ENCODE data around the gene SPACA6.

Gene SPACA6

DNA sequence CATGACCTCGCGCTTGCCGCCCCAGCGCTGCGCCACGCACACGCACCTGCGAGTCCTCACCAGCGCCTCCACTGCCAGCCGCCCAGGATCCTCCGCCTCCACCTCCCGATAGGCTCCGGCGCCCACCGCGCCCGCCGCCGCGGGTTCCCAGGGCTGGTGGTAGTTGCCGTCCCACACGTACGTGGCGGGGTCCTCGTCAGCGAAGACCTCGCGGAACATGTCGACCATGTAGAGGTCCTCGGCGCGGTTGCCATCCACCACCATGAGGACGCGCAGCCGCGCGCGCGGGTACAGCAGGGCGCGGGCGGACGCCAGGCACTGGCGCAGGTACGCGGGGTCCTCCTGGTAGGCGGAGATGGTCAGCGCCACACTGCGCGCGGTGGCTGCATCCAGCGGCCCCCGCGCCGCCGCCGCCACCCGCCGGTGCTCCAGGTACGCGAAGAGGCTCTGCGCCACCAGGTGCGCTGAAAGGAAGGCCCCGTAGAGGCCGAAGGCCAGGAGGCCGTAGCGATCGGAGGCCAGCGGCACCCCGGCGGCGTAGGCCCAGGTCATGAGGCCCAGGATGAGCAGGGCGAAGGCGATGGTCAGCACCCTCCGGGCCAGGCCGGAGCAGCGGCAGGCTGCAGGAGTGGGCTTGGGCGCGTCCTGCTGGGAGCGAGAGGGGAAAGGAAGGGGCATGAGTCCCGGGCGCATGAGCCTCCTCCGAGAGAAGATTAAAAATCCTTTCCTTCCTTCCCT is 26.3 kb downstream of the SPACA6 start:
- Histone ChIP-seq H3K27me3 (ENCODE audit: control insufficient read depth in 3 of 3, insufficient read depth in 3 of 3, low read depth in 1 of 3, low read length in 3 of 3) (peaks cover 8 to 84% (median 18%) of the 10 kb centered on the region in 3 experiments), H3K23ac (ENCODE audit: low read depth, low read length, poor library complexity) (peak overlapping the region; percentile 89), H2BK120ac (ENCODE audit: low read depth, low read length) (peak overlapping the region; percentile 41), H3K9ac (ENCODE audit: low read depth, low read length, poor library complexity) (peak overlapping the region; percentile 87), H2AK5ac (ENCODE audit: low read depth, low read length) (peak overlapping the region; percentile 38), H3K9me3 (replicated peaks in 1 of 2; ENCODE audit: control insufficient read depth in 2 of 2, insufficient read depth in 1 of 2, low read depth in 1 of 2, low read length in 2 of 2) (peaks cover 0 to 5% of the 10 kb centered on the region in 2 donors), H3K79me1 (ENCODE audit: low read depth, low read length) (no peaks in the 10 kb centered on the region), H4K91ac (ENCODE audit: low read depth, low read length, poor library complexity) (no peak overlapping the region), H3K18ac (ENCODE audit: low read length) (peak overlapping the region; percentile 86), H3K4ac (ENCODE audit: low read length) (no peak overlapping the region), H2AFZ (ENCODE audit: low read length) (peak overlapping the region; percentile 79), H3K36me3 (replicated peaks in 1 of 2; ENCODE audit: control insufficient read depth in 2 of 2, insufficient read depth in 2 of 2, low read length in 2 of 2) (no peaks in the 10 kb centered on the region), H3K27ac (replicated peaks; ENCODE audit: low read length) (no peak overlapping the region), H3K4me3 (ENCODE audit: low read length in 2 of 2) (peak overlapping the region in 1 of 2 donors; percentile 80), H3K14ac (ENCODE audit: low read length) (peak overlapping the region; percentile 82), H3K4me1 (ENCODE audit: control insufficient read depth in 2 of 2, insufficient read depth in 1 of 2, low read depth in 1 of 2, low read length in 2 of 2) (peaks cover 6 to 7% of the 10 kb centered on the region in 2 donors), H4K8ac (ENCODE audit: low read depth, low read length) (peak overlapping the region; percentile 21), H3K4me2 (ENCODE audit: insufficient read depth, low read length, poor library complexity, severe bottlenecking) (peak overlapping the region; percentile 96), H2BK5ac (ENCODE audit: low read length) (no peak overlapping the region), H2BK12ac (ENCODE audit: low read length) (no peak overlapping the region), H2BK15ac (ENCODE audit: low read length) (peak overlapping the region; percentile 50)
- DNase-seq (ENCODE audit: low spot score) = no peak
- WGBS, 2 donors (ENCODE audit: extremely low coverage in 2 of 2, insufficient read length in 2 of 2, insufficient replicate concordance in 1 of 2) = no CpG with 5 or more reads among the region's 83 CpGs

DNA sequence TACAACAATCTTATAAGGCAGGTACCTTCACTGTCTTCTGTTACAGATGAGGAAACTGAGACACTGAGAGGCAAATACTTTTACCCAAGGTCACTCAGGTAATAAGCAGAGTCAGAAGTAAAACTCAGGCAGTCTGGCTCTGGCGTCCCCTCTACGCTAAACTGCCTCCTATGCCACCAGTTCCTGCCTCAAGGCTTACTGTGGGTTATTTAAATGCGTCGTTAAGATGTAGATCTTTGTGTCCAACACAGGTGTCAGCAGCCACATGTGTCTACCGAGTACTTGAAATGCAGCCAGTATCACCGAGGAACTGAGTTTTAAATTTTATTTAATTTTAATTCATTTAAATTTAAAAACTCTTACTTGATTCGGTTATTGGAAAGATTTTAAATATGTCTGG is 28.8 kb downstream of the SPACA6 start:
- H3K79me1 ChIP-seq (ENCODE audit: low read depth, low read length) = no peaks in the 10 kb centered on the region
- no peak overlapping the region for H4K8ac ChIP-seq (ENCODE audit: low read depth, low read length)
- H3K4me3 ChIP-seq (ENCODE audit: low read length in 2 of 2) = no peak overlapping the region
- H4K91ac ChIP-seq (ENCODE audit: low read depth, low read length, poor library complexity) = no peak overlapping the region
- no peak overlapping the region for H2BK120ac ChIP-seq (ENCODE audit: low read depth, low read length)
- peaks cover 8 to 90% (median 21%) of the 10 kb centered on the region in 3 experiments for H3K27me3 ChIP-seq (ENCODE audit: control insufficient read depth in 3 of 3, insufficient read depth in 3 of 3, low read depth in 1 of 3, low read length in 3 of 3)
- H2BK5ac ChIP-seq (ENCODE audit: low read length) = no peak overlapping the region
- no peak overlapping the region for H3K9ac ChIP-seq (ENCODE audit: low read depth, low read length, poor library complexity)
- H3K4ac ChIP-seq (ENCODE audit: low read length) = no peak overlapping the region
- no peak overlapping the region for H2AK5ac ChIP-seq (ENCODE audit: low read depth, low read length)
- peaks cover 6 to 11% of the 10 kb centered on the region in 2 donors for H3K4me1 ChIP-seq (ENCODE audit: control insufficient read depth in 2 of 2, insufficient read depth in 1 of 2, low read depth in 1 of 2, low read length in 2 of 2)
- DNase-seq (ENCODE audit: low spot score) = no peak
- no peak overlapping the region for H2AFZ ChIP-seq (ENCODE audit: low read length)
- H3K18ac ChIP-seq (ENCODE audit: low read length) = no peak overlapping the region
- no CpG with 5 or more reads among the region's 7 CpGs for WGBS, 2 donors (ENCODE audit: extremely low coverage in 2 of 2, insufficient read length in 2 of 2, insufficient replicate concordance in 1 of 2)
- H3K23ac ChIP-seq (ENCODE audit: low read depth, low read length, poor library complexity) = no peak overlapping the region
- H3K9me3 ChIP-seq (replicated peaks in 1 of 2; ENCODE audit: control insufficient read depth in 2 of 2, insufficient read depth in 1 of 2, low read depth in 1 of 2, low read length in 2 of 2) = peaks cover 0 to 5% of the 10 kb centered on the region in 2 donors
- no peak overlapping the region for H3K14ac ChIP-seq (ENCODE audit: low read length)
- no peak overlapping the region for H3K4me2 ChIP-seq (ENCODE audit: insufficient read depth, low read length, poor library complexity, severe bottlenecking)
- H2BK12ac ChIP-seq (ENCODE audit: low read length) = no peak overlapping the region
- H2BK15ac ChIP-seq (ENCODE audit: low read length) = no peak overlapping the region
- H3K27ac ChIP-seq (replicated peaks; ENCODE audit: low read length) = no peak overlapping the region
- no peaks in the 10 kb centered on the region for H3K36me3 ChIP-seq (replicated peaks in 1 of 2; ENCODE audit: control insufficient read depth in 2 of 2, insufficient read depth in 2 of 2, low read length in 2 of 2)

DNA sequence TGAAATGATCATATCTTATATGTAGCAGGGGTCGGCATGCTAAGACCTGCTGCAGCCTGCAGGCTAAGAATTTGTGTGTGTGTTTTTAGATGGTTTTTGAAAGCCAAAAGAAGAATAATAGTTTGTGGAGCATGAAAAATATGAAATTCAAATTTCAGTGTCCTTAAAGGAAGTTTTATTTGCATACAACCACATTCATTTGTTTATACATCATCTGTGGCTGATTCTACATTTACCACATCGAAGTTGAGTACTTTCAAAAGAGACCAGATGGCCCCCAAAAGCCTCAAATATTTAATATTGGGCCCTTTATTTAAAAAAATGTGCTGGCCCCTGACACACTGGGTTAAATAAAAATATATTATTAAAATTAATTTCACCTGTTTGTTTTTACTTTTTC is 29.4 kb downstream of the SPACA6 start:
- H2AFZ ChIP-seq (ENCODE audit: low read length) = no peak overlapping the region
- peaks cover 6 to 11% of the 10 kb centered on the region in 2 donors for H3K4me1 ChIP-seq (ENCODE audit: control insufficient read depth in 2 of 2, insufficient read depth in 1 of 2, low read depth in 1 of 2, low read length in 2 of 2)
- H2AK5ac ChIP-seq (ENCODE audit: low read depth, low read length) = no peak overlapping the region
- no peak overlapping the region for H2BK12ac ChIP-seq (ENCODE audit: low read length)
- H2BK5ac ChIP-seq (ENCODE audit: low read length) = no peak overlapping the region
- H3K23ac ChIP-seq (ENCODE audit: low read depth, low read length, poor library complexity) = no peak overlapping the region
- no CpG with 5 or more reads among the region's 2 CpGs for WGBS, 2 donors (ENCODE audit: extremely low coverage in 2 of 2, insufficient read length in 2 of 2, insufficient replicate concordance in 1 of 2)
- H3K27ac ChIP-seq (replicated peaks; ENCODE audit: low read length) = no peak overlapping the region
- no peaks in the 10 kb centered on the region for H3K79me1 ChIP-seq (ENCODE audit: low read depth, low read length)
- H2BK15ac ChIP-seq (ENCODE audit: low read length) = no peak overlapping the region
- no peak overlapping the region for H3K14ac ChIP-seq (ENCODE audit: low read length)
- peaks cover 8 to 84% (median 21%) of the 10 kb centered on the region in 3 experiments for H3K27me3 ChIP-seq (ENCODE audit: control insufficient read depth in 3 of 3, insufficient read depth in 3 of 3, low read depth in 1 of 3, low read length in 3 of 3)
- H3K4ac ChIP-seq (ENCODE audit: low read length) = no peak overlapping the region
- no peak overlapping the region for H4K8ac ChIP-seq (ENCODE audit: low read depth, low read length)
- H3K4me3 ChIP-seq (ENCODE audit: low read length in 2 of 2) = no peak overlapping the region
- no peak for DNase-seq (ENCODE audit: low spot score)
- H3K4me2 ChIP-seq (ENCODE audit: insufficient read depth, low read length, poor library complexity, severe bottlenecking) = no peak overlapping the region
- H3K9ac ChIP-seq (ENCODE audit: low read depth, low read length, poor library complexity) = no peak overlapping the region
- H2BK120ac ChIP-seq (ENCODE audit: low read depth, low read length) = no peak overlapping the region
- H4K91ac ChIP-seq (ENCODE audit: low read depth, low read length, poor library complexity) = no peak overlapping the region
- peaks cover 0 to 5% of the 10 kb centered on the region in 2 donors for H3K9me3 ChIP-seq (replicated peaks in 1 of 2; ENCODE audit: control insufficient read depth in 2 of 2, insufficient read depth in 1 of 2, low read depth in 1 of 2, low read length in 2 of 2)
- no peak overlapping the region for H3K18ac ChIP-seq (ENCODE audit: low read length)
- no peaks in the 10 kb centered on the region for H3K36me3 ChIP-seq (replicated peaks in 1 of 2; ENCODE audit: control insufficient read depth in 2 of 2, insufficient read depth in 2 of 2, low read length in 2 of 2)

DNA sequence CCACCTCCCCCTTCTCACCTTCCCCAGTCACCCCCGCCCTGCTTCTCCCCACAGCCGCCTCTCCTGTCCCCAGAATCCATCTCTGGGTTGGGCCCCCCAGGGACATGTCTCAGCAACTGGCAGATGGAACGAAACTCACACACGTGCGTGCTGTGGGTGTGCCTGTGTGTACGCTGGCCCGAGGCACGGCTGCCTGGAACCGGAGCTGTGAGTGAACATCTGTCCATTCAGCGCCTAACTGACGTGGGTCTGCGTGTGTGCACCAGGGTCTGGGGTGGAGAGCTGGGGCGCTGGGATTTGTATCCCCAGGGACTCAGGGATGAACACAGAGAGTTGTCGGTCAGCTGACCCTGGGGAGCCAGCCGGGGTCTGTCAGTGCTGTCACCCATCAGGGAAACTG is 31.4 kb downstream of the SPACA6 start:
- no peaks in the 10 kb centered on the region for H3K9me3 ChIP-seq (replicated peaks in 1 of 2; ENCODE audit: control insufficient read depth in 2 of 2, insufficient read depth in 1 of 2, low read depth in 1 of 2, low read length in 2 of 2)
- H2BK5ac ChIP-seq (ENCODE audit: low read length) = no peak overlapping the region
- H3K79me1 ChIP-seq (ENCODE audit: low read depth, low read length) = no peaks in the 10 kb centered on the region
- no peak for DNase-seq (ENCODE audit: low spot score)
- H2AK5ac ChIP-seq (ENCODE audit: low read depth, low read length) = peak overlapping the region; percentile 28
- peak overlapping the region; percentile 71 for H3K14ac ChIP-seq (ENCODE audit: low read length)
- no CpG with 5 or more reads among the region's 15 CpGs for WGBS, 2 donors (ENCODE audit: extremely low coverage in 2 of 2, insufficient read length in 2 of 2, insufficient replicate concordance in 1 of 2)
- H3K18ac ChIP-seq (ENCODE audit: low read length) = peak overlapping the region; percentile 71
- H2BK120ac ChIP-seq (ENCODE audit: low read depth, low read length) = no peak overlapping the region
- no peak overlapping the region for H2BK15ac ChIP-seq (ENCODE audit: low read length)
- H4K8ac ChIP-seq (ENCODE audit: low read depth, low read length) = no peak overlapping the region
- H3K4me2 ChIP-seq (ENCODE audit: insufficient read depth, low read length, poor library complexity, severe bottlenecking) = no peak overlapping the region
- H2AFZ ChIP-seq (ENCODE audit: low read length) = peak overlapping the region; percentile 44
- H3K27ac ChIP-seq (replicated peaks; ENCODE audit: low read length) = no peak overlapping the region
- H4K91ac ChIP-seq (ENCODE audit: low read depth, low read length, poor library complexity) = no peak overlapping the region
- H3K4ac ChIP-seq (ENCODE audit: low read length) = peak overlapping the region; percentile 97
- H2BK12ac ChIP-seq (ENCODE audit: low read length) = no peak overlapping the region
- peaks cover 3 to 11% of the 10 kb centered on the region in 2 donors for H3K4me1 ChIP-seq (ENCODE audit: control insufficient read depth in 2 of 2, insufficient read depth in 1 of 2, low read depth in 1 of 2, low read length in 2 of 2)
- no peak overlapping the region for H3K23ac ChIP-seq (ENCODE audit: low read depth, low read length, poor library complexity)
- H3K36me3 ChIP-seq (replicated peaks in 1 of 2; ENCODE audit: control insufficient read depth in 2 of 2, insufficient read depth in 2 of 2, low read length in 2 of 2) = no peaks in the 10 kb centered on the region
- peaks cover 1 to 71% (median 8%) of the 10 kb centered on the region in 3 experiments for H3K27me3 ChIP-seq (ENCODE audit: control insufficient read depth in 3 of 3, insufficient read depth in 3 of 3, low read depth in 1 of 3, low read length in 3 of 3)
- H3K4me3 ChIP-seq (ENCODE audit: low read length in 2 of 2) = no peak overlapping the region
- H3K9ac ChIP-seq (ENCODE audit: low read depth, low read length, poor library complexity) = no peak overlapping the region

Measured in neuronal stem cell (in vitro differentiated cells).